Panc1 (cell line): ENCODE results near the gene CGB2. TPM values are rescaled to one million over a fixed set of nuclear protein-coding genes. Genes with fewer than 3 reads are reported as not detected.

Source experiments
- ATAC-seq: fragments of 200-7000 bp; cut with Tn5 transposase; 2 replicates; pipeline ENCODE4 v1.9.1; 2020; ENCODE audit warnings: mild to moderate bottlenecking, moderate library complexity
- BruUV-seq: library from RNA; stranded (reverse); fragments of 400-500 nt; replicated peaks from 2 replicates; lab custom pipeline; 2021; lab: Mats Ljungman, UMichigan
- CTCF ChIA-PET: fragments of 300-600 bp; sonication (Branson Sonifier 250); formaldehyde crosslinking; loops from one replicate; lab custom pipeline; 2022; ENCODE audit warnings: antibody characterized with exemption; lab: Charles Lee
- POLR2A ChIA-PET: fragments of 300-600 bp; sonication (Branson Sonifier 250); formaldehyde crosslinking; loops from one replicate; lab custom pipeline; 2022; ENCODE audit warnings: antibody characterized with exemption; lab: Charles Lee
- DNase-seq: peaks from one replicate; pipeline ENCODE4 v3.0.0-alpha.2; 2010; ENCODE audit warnings: low read depth, low spot score
- H3K27ac ChIP-seq: 2 replicates; pipeline ENCODE4 v1.5.1; 2011; ENCODE audit warnings: mild to moderate bottlenecking, low read length, inconsistent platforms
- H3K27me3 ChIP-seq: fragments of 200-500 bp; sonication (Bioruptor generic); 2 replicates; pipeline ENCODE4 v1.6.0; 2014; ENCODE audit warnings: low read length, inconsistent platforms; ENCODE audit not compliant: control insufficient read depth, insufficient read depth
- H3K36me3 ChIP-seq: fragments of 200-500 bp; sonication (Bioruptor generic); 2 replicates; pipeline ENCODE4 v1.5.1; 2014; ENCODE audit warnings: inconsistent platforms, mild to moderate bottlenecking, low read length, moderate library complexity; ENCODE audit not compliant: control insufficient read depth, insufficient read depth
- H3K4me1 ChIP-seq: 2 replicates; pipeline ENCODE4 v1.5.1; 2011; ENCODE audit warnings: inconsistent platforms, mild to moderate bottlenecking, low read length, moderate library complexity; ENCODE audit not compliant: control insufficient read depth, insufficient read depth
- H3K4me3 ChIP-seq, 2 experiments: 2 replicates each; pipeline ENCODE4 v1.5.1; 2011 to 2012; ENCODE audit warnings: low read depth in 2 of 2, low read length in 2 of 2, mild to moderate bottlenecking in 2 of 2, inconsistent platforms in 1 of 2, moderate library complexity in 1 of 2
- H3K9me3 ChIP-seq: fragments of 200-500 bp; sonication (Bioruptor generic); 2 replicates; pipeline ENCODE4 v1.5.1; 2014; ENCODE audit warnings: low read depth, mild to moderate bottlenecking, inconsistent platforms, low read length, moderate library complexity; ENCODE audit not compliant: control insufficient read depth, insufficient read depth
- CTCF ChIP-seq: fragments of 450-650 bp; IDR thresholded peaks from 2 replicates; pipeline ENCODE4 v1.5.1; 2017; ENCODE audit warnings: mild to moderate bottlenecking
- POLR2AphosphoS5 ChIP-seq: IDR thresholded peaks from 2 replicates; pipeline ENCODE4 v1.6.1; 2012; ENCODE audit warnings: mild to moderate bottlenecking, low read depth, low read length, moderate library complexity
- REST ChIP-seq, 2 experiments: IDR thresholded peaks; 2 replicates each; pipeline ENCODE4 v1.6.1; 2011 to 2012; ENCODE audit warnings: low read depth in 2 of 2, control low read depth in 1 of 2, low read length in 1 of 2, mild to moderate bottlenecking in 1 of 2, moderate library complexity in 1 of 2; ENCODE audit not compliant: insufficient read depth in 1 of 2
- SIN3A ChIP-seq: IDR thresholded peaks from 2 replicates; pipeline ENCODE4 v1.6.1; 2012; ENCODE audit warnings: low read depth, mild to moderate bottlenecking, low read length, moderate library complexity, borderline replicate concordance; ENCODE audit not compliant: insufficient read depth
- TCF7L2 ChIP-seq: IDR thresholded peaks from 2 replicates; pipeline ENCODE4 v1.6.1; 2011; ENCODE audit warnings: mild to moderate bottlenecking, low read depth, low read length, inconsistent platforms
- in situ Hi-C: cut with HindIII; loops from 2 replicates; pipeline ENCODE4 v1.10.0; 2016; ENCODE audit warnings: low sequenced_read_pairs, low pct_unique_long_range_greater_than_20kb
- intact Hi-C: fragments of 100-400 bp; cut with micrococcal nuclease; formaldehyde crosslinking; loops from one replicate; pipeline ENCODE4 v1.10.0; 2022; ENCODE audit not compliant: unreplicated experiment
- total RNA-seq: library from RNA; stranded (reverse); gene quantifications from one replicate; pipeline ENCODE4 v1.2.1, GENCODE V29; 2021; ENCODE audit not compliant: unreplicated experiment

CGB2 gene
- total RNA-seq, 1 experiment from 2014 or later = not detected

- TF ChIP-seq CTCF (no peak), TCF7L2 (no peak)
- H3K9me3 ChIP-seq = no peaks in the 10 kb centered on the region
- H3K27ac ChIP-seq = peak within 1 kb of the TSS; percentile 51
- POLR2A ChIA-PET = no interaction called here
- BruUV-seq = no TSS peak
- CTCF ChIA-PET = interaction anchor here (1.0 kb wide), 1 partner anchor 60 kb away, joined by 3 read pairs; no protein-coding TSS in a partner anchor
- DNase-seq = no peak
- intact Hi-C loops (no loop called here), in situ Hi-C loops (no loop called here)
- peak within 1 kb of the TSS; percentile 49 to 64 for H3K4me3 ChIP-seq
- H3K36me3 ChIP-seq = no peaks in the 10 kb centered on the region
- no peaks in the 10 kb centered on the region for H3K27me3 ChIP-seq
- peak; percentile 81 for ATAC-seq
- H3K4me1 ChIP-seq = no peaks in the 10 kb centered on the region
Measured at GRCh38 chr19:49057636-49058234, 26.0 kb downstream of the CGB2 start, which contains the start of gene CGB7. TSS of gene CGB7 (minus strand) at chr19:49057749. CDS start at chr19:49055375, 2,374 bp downstream.

- no peak for TF ChIP-seq CTCF
- no peak for TF ChIP-seq REST (IDR thresholded peaks at IDR 0.05; ENCODE audit: insufficient read depth in 1 of 2, low read depth in 2 of 2, low read length in 1 of 2)
- TF ChIP-seq SIN3A = no peak
- no peak for TF ChIP-seq TCF7L2
- no peak for TF ChIP-seq POLR2AphosphoS5
- Histone ChIP-seq H3K36me3 (no peaks in the 10 kb centered on the region), H3K9me3 (no peaks in the 10 kb centered on the region), H3K4me3 (no peak overlapping the region), H3K27ac (no peak overlapping the region), H3K4me1 (no peaks in the 10 kb centered on the region), H3K27me3 (no peaks in the 10 kb centered on the region)
- ChIA-PET CTCF (interaction anchor here (0.7 to 0.8 kb wide), 2 partner anchors 41 to 77 kb away, joined by 3 to 4 read pairs; no protein-coding TSS in a partner anchor), POLR2A (no interaction called here)
- no peak for DNase-seq
- intact Hi-C loops (no loop called here), in situ Hi-C loops (no loop called here)
- no TSS peak for BruUV-seq
- ATAC-seq = no peak
Measured at GRCh38 chr19:49058562-49058961, 26.9 kb downstream of the CGB2 start.
